ENCODE data around the gene PDLIM5. TPM values are rescaled to one million over a fixed set of nuclear protein-coding genes. Genes with fewer than 3 reads are reported as not detected.

The PDLIM5 gene
- total and polyA plus RNA-seq, 2 of the 8 experiments (the other 6 are each of a cell fraction or from before 2014, with no cell fraction given): 37.3 to 62.1 TPM

DNA sequence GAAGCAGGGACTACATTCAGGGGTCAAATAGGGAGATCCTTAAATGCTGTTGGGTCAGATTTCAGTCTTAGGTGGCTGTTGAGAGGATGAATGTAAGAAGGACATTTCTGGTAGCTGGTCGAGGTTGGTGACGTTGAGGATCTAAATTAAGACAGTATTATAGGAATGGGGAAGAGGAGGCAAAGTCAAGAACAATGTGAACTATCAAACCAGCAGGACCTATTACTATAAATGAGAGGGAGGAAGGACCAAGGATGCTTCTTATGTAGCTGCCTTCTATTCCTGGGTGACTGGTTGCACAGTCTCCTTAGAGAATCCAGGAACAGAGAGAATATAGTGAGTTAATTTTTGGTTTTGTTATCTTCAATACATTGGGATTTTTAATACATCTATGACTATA is 187.6 kb downstream of the PDLIM5 start:
- FAIRE-seq: no peak
- CTCF ChIA-PET (ENCODE audit: partially characterized antibody): no interaction called here
- POLR2A ChIA-PET (ENCODE audit: partially characterized antibody): no interaction called here
- Histone ChIP-seq H4K91ac (replicated peaks; ENCODE audit: insufficient read length, low read length) (no peak overlapping the region), H2AFZ (ENCODE audit: low read length) (no peak overlapping the region), H3K9me3 (ENCODE audit: insufficient read depth in 2 of 2, low read depth in 1 of 2, low read length in 1 of 2) (no peaks in the 10 kb centered on the region), H3K79me1 (ENCODE audit: low read depth, low read length) (no peaks in the 10 kb centered on the region; the same call in 1 of the 2 replicates), H4K20me1 (replicated peaks in 1 of 2; ENCODE audit: control insufficient read depth in 1 of 2, insufficient read depth in 2 of 2, low read length in 2 of 2) (peaks cover 0 to 1% of the 10 kb centered on the region in 2 experiments), H3K27me3 (replicated peaks in 1 of 4; ENCODE audit: control insufficient read depth in 3 of 4, extremely low read depth in 1 of 4, insufficient read depth in 3 of 4, low read length in 3 of 4) (no peaks in the 10 kb centered on the region), H3K18ac (ENCODE audit: extremely low read depth, low read length) (no peak overlapping the region), H3K4ac (replicated peaks; ENCODE audit: insufficient read length, low read depth, low read length) (no peak overlapping the region), H3K56ac (replicated peaks; ENCODE audit: insufficient read length, low read depth, low read length) (no peak overlapping the region), H2BK12ac (ENCODE audit: low read depth, low read length) (no peak overlapping the region), H3K23me2 (ENCODE audit: low read depth, low read length) (no peaks in the 10 kb centered on the region), H3K4me2 (ENCODE audit: insufficient read depth in 1 of 2, low read depth in 2 of 2, low read length in 2 of 2) (no peak overlapping the region), H3K27ac (ENCODE audit: low read depth, low read length) (no peak overlapping the region), H3K36me3 (ENCODE audit: control insufficient read depth in 2 of 4, insufficient read depth in 4 of 4, low read length in 3 of 4) (peaks cover 0 to 4% (median 0%) of the 10 kb centered on the region in 4 experiments; a peak in 1 of 8 replicates), H3K79me2 (ENCODE audit: control insufficient read depth in 1 of 2, insufficient read depth in 2 of 2, low read length in 2 of 2) (no peaks in the 10 kb centered on the region), H2BK5ac (ENCODE audit: low read depth, low read length) (no peak overlapping the region), H3K4me1 (replicated peaks in 1 of 4; ENCODE audit: control insufficient read depth in 3 of 4, insufficient read depth in 4 of 4, low read length in 3 of 4) (no peaks in the 10 kb centered on the region), H3K9ac (replicated peaks in 1 of 4; ENCODE audit: extremely low read depth in 1 of 4, low read depth in 3 of 4, low read length in 3 of 4) (no peak overlapping the region), H3K23ac (ENCODE audit: insufficient read length) (no peak overlapping the region), H4K8ac (ENCODE audit: extremely low read depth, insufficient read depth, low read length) (no peak overlapping the region), H2BK20ac (ENCODE audit: low read length) (no peak overlapping the region), H2BK15ac (ENCODE audit: low read length) (no peak overlapping the region), H4K5ac (ENCODE audit: insufficient read length, low read depth, low read length) (no peak overlapping the region), H3K4me3 (ENCODE audit: extremely low read depth in 1 of 4, insufficient read depth in 2 of 4, low read depth in 3 of 4, low read length in 4 of 4) (no peak overlapping the region), H3K14ac (ENCODE audit: insufficient read length) (no peak overlapping the region), H2BK120ac (replicated peaks; ENCODE audit: low read depth, low read length) (no peak overlapping the region), H2AK5ac (ENCODE audit: low read depth, low read length) (no peak overlapping the region)
- TF ChIP-seq EGR1 (IDR thresholded peaks at IDR 0.05; ENCODE audit: borderline replicate concordance, low read depth, low read length): no peak
- 92% methylated on average over 2 of the region's 2 CpGs; no CpG with 5 or more reads in 1 of the 2 experiments for WGBS, 2 experiments (ENCODE audit: extremely low coverage in 1 of 2, insufficient coverage in 1 of 2, insufficient read length in 1 of 2, insufficient replicate concordance in 2 of 2, low coverage in 1 of 2, low lambda C conversion rate in 2 of 2, missing lambda C conversion rate in 1 of 2)
- DNase-seq (ENCODE audit: low read depth in 1 of 2, low spot score in 2 of 2): no peak

Data from H1 (cell line).